NCI-H2107 (cell line): ENCODE results near the gene CT83.

Experiments used
- DNase-seq: peaks from one replicate; lab custom pipeline; 2025; lab: John Stamatoyannopoulos, UW

CT83 gene

DNA sequence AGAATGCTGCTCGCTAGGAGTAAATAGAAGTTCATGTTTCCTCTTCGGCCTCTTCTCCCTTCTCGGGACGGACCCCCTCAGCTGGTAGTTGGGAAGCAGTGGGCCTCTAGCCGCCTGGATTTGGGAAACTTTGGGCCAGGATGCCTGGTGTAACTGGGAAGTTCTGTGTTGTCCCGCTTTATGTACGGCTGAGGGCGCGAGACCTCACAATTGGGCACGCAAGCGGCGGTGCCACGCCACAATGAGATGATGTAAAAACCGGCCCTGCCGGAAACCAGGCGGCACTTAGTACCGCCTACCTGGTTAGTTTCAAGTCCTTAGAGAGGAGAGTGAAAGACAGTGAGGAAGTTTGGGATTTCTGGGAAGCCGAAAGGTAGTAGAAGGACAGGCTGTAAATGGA lies at the start of gene CT83:
Gene CT83, minus strand, starts transcription at position 155 of the 400 bp plus-strand sequence. Its CDS starts 120 bp downstream, at position 35.
- DNase-seq = no peak

- no peak for DNase-seq
Observed at GRCh38 chrX:116499780-116500179, 37.0 kb upstream of the CT83 start.

DNA sequence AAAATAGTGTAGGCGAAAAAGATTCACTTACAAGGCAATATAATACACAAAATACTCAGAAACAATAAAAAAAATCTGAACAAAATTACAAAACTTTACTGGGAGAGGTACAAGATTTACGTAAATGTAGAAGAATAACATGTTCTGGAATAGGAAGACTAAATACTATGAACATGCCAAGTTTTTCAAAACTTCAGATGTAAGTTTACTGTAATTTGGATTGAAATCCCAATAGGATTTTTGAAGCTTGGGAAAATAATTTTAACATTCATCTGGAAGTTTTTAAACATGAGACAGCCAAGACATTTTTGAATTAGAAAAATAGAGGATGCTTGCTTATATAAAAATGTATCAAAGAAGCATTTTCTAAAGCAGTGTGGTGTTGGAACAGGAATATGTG lies 30.5 kb upstream of the CT83 start:
- DNase-seq = no peak

DNA sequence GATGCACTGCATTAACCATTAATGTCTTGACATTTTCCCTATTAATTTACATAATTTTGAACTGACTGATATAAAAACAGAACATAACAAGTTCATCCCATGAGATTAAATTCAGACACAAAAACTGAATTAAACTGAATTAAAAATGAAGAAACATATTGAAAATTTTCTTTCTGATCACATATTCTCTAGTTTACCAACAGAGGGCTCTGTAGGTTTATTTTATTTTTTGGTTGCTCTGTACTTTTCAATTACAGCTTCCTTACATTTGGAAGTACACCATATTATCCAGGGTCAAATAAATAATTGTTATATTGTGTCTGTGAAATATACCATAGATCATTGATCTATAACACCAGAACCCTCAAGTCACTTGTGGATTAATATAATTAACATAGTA lies 27.3 kb upstream of the CT83 start:
- no peak for DNase-seq

GRCh38 chrX:116480059-116480458 lies 17.3 kb upstream of the CT83 start:
- no peak for DNase-seq

DNA sequence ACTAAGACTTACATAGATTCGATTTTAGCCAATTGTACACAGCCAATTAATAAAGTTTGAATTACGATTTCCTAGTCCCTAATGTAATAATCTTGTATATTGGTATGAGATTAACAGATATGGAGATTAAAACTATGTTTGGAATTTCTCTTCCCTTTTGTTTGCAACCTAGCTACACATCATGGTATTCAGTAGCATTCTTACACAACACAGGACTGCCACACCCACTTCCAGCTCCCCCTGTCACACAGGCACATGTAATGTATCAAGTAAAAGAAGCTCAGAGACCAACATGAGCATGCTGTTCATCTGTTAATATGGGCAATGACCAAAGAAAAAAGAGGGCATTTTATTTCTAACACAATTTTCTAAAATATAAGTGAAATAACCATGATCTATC lies 13.6 kb downstream of the CT83 start:
- DNase-seq = no peak

DNA sequence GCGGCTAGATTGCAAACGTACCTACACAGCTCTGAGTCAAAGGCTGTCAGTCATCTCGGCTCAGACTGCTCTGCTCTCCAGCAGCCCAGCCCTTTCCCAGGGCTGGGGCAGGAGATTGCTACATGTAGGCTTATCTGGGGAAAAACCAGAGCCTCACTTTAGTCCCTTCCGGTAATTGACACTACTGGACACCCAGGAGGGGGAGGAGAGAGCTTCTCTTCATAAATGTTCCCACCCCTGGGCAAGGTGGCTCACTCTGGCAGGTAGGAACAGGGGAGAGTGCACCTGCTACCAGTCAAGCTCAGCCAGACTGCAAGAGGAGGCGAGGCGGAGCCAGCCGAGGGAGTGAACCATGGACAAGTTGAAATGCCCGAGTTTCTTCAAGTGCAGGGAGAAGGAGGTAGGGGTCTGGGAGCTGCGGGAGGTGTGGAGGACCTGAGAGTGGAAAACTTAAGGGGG lies 26.4 kb downstream of the CT83 start, which contains the start of gene SLC6A14:
Gene SLC6A14, plus strand, starts transcription at position 249 of the 459 bp plus-strand sequence. Its CDS starts 104 bp downstream, at position 353.
- DNase-seq = no peak

- no peak for DNase-seq
Observed at GRCh38 chrX:116435597-116435996, 27.2 kb downstream of the CT83 start.

DNA sequence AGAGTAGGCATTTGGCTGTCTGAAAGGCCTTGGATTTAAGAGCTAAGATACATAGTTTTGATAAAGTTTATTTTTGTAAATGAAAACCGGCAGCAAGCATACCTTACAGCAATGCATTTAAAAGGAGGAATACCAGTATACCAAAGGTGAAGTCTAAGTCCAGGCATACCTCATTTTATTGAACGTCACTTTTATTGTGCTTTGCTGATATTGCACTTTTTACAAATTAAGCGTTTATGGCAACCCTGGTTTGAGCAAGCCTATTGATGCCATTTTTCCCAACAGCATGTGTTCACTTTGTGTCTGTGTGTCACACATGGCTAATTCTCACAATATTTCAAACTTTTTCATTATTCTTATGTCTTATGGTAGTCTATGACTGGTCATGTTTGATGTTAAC lies 34.8 kb downstream of the CT83 start:
- DNase-seq = no peak

- DNase-seq = no peak
Observed at GRCh38 chrX:116417968-116418367, 44.8 kb downstream of the CT83 start.

DNA sequence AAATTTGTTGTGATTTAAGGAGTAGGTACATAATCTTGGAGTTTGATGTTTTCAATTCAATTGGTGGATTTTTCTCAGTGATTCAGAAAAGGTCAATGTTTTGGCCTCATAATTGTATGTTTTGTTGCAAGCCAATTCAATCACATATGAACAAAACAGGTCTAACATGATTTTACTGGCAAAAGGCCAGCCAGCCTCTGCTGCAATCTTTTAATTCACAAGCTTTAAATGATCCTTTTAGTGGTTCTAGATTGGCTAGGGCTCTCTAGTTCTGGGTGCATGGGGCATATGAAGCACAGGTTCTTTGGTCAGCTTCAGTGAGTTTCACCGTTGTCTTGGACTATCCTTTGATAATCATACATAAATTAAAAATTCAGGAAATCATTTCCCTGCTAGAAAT lies 45.6 kb downstream of the CT83 start:
- DNase-seq = no peak

DNA sequence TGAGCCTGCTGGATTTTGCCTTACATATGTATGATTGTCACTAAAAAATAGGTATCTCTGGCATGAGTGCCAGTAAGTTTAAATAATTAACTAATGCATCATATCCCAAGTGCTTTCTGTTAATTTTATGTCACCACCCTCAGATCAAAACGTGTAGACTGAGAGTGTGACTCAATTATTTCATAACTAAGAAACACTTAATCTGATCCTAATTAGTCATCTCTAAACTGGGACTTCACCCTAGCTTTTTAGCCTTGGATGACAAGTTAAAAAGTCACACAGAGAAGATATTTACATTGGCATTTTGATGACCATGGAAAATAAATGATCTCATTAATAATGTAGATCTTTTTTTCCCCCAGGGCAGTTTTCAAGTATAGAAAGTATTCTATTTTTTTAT lies 49.5 kb downstream of the CT83 start:
- DNase-seq = no peak
